Lower leg skin (tissue), 3 donors: ENCODE results near the gene FANCC.

Source experiments
- CTCF ChIP-seq, 3 donors: fragments of 450-650 bp; IDR thresholded peaks; one replicate each; pipeline ENCODE4 v1.5.1; 2016; ENCODE audit warnings: antibody characterized with exemption in 3 of 3, mild to moderate bottlenecking in 3 of 3, moderate library complexity in 2 of 3
- POLR2A ChIP-seq, 2 donors: fragments of 450-650 bp; IDR thresholded peaks; one replicate each; pipeline ENCODE4 v1.6.1; 2016 to 2017; ENCODE audit warnings: antibody characterized with exemption in 2 of 2, mild to moderate bottlenecking in 1 of 2, moderate library complexity in 1 of 2

GRCh38 chr9:95283673-95284072 is 33.8 kb downstream of the FANCC start:
- TF ChIP-seq CTCF (IDR thresholded peaks at IDR 0.05) (no peak), POLR2A (IDR thresholded peaks at IDR 0.05) (no peak)
